Effector memory CD4-positive, alpha-beta T cell (primary cell): ENCODE measurements around the gene SPRED1.
"Not testable (repeated sequence)": the region's sequence is repeated elsewhere in the genome, so short reads cannot be mapped to it uniquely, and the experiment has no call there.

ENCODE experiments used
- DNase-seq, 3 donors: peaks; one replicate each; pipeline ENCODE4 v3.0.0-alpha.2; 2020
- H3K27ac ChIP-seq: 2 replicates; pipeline ENCODE4 v1.7.0; 2013; ENCODE audit warnings: mild to moderate bottlenecking, low read length, moderate library complexity; ENCODE audit not compliant: insufficient read depth, poor library complexity, severe bottlenecking
- H3K27me3 ChIP-seq: replicated peaks from 2 replicates; pipeline ENCODE4 v1.7.0; 2013; ENCODE audit warnings: mild to moderate bottlenecking, low read length; ENCODE audit not compliant: insufficient read depth, control insufficient read depth, poor library complexity, severe bottlenecking
- H3K36me3 ChIP-seq: 2 replicates; pipeline ENCODE4 v1.7.0; 2013; ENCODE audit warnings: mild to moderate bottlenecking, low read length, moderate library complexity; ENCODE audit not compliant: control insufficient read depth, insufficient read depth
- H3K4me1 ChIP-seq: 2 replicates; pipeline ENCODE4 v1.7.0; 2013; ENCODE audit warnings: low read length, mild to moderate bottlenecking; ENCODE audit not compliant: control insufficient read depth, insufficient read depth, poor library complexity, severe bottlenecking
- H3K4me3 ChIP-seq: 2 replicates; pipeline ENCODE4 v1.7.0; 2013; ENCODE audit warnings: low read length, low read depth, mild to moderate bottlenecking; ENCODE audit not compliant: insufficient read depth, poor library complexity, severe bottlenecking
- H3K9me3 ChIP-seq: 2 replicates; pipeline ENCODE4 v1.7.0; 2013; ENCODE audit warnings: mild to moderate bottlenecking, low read length, moderate library complexity; ENCODE audit not compliant: control insufficient read depth

The SPRED1 gene

GRCh38 chr15:38274135-38274534 lies 21.5 kb downstream of the SPRED1 start:
- Histone ChIP-seq H3K4me3 (no peak overlapping the region), H3K36me3 (no peaks in the 10 kb centered on the region), H3K9me3 (no peaks in the 10 kb centered on the region), H3K27me3 (no peaks in the 10 kb centered on the region), H3K4me1 (no peaks in the 10 kb centered on the region), H3K27ac (no peak overlapping the region)
- DNase-seq: no peak

- no peaks in the 10 kb centered on the region for H3K4me1 ChIP-seq
- no peak overlapping the region for H3K4me3 ChIP-seq
- H3K27me3 ChIP-seq: no peaks in the 10 kb centered on the region
- H3K27ac ChIP-seq: no peak overlapping the region
- no peak for DNase-seq
- no peaks in the 10 kb centered on the region for H3K36me3 ChIP-seq
- H3K9me3 ChIP-seq: no peaks in the 10 kb centered on the region
Observed at GRCh38 chr15:38275959-38276358, 23.3 kb downstream of the SPRED1 start.

GRCh38 chr15:38277281-38277680 lies 24.6 kb downstream of the SPRED1 start:
- H3K4me1 ChIP-seq, H3K27me3 ChIP-seq, H3K36me3 ChIP-seq, H3K27ac ChIP-seq, H3K4me3 ChIP-seq, DNase-seq, H3K9me3 ChIP-seq: not testable (repeated sequence)

GRCh38 chr15:38281031-38281430 lies 28.4 kb downstream of the SPRED1 start:
- no peak overlapping the region for H3K4me3 ChIP-seq
- H3K27me3 ChIP-seq: no peaks in the 10 kb centered on the region
- H3K9me3 ChIP-seq: no peaks in the 10 kb centered on the region
- no peaks in the 10 kb centered on the region for H3K4me1 ChIP-seq
- H3K27ac ChIP-seq: no peak overlapping the region
- no peak for DNase-seq
- H3K36me3 ChIP-seq: no peaks in the 10 kb centered on the region

- no peak overlapping the region for H3K4me3 ChIP-seq
- no peaks in the 10 kb centered on the region for H3K4me1 ChIP-seq
- H3K27me3 ChIP-seq: no peaks in the 10 kb centered on the region
- no peaks in the 10 kb centered on the region for H3K9me3 ChIP-seq
- no peaks in the 10 kb centered on the region for H3K36me3 ChIP-seq
- DNase-seq: no peak
- no peak overlapping the region for H3K27ac ChIP-seq
Observed at GRCh38 chr15:38283010-38283409, 30.4 kb downstream of the SPRED1 start.

GRCh38 chr15:38285456-38285855 lies 32.8 kb downstream of the SPRED1 start:
- no peaks in the 10 kb centered on the region for H3K4me1 ChIP-seq
- H3K27me3 ChIP-seq: no peaks in the 10 kb centered on the region
- H3K36me3 ChIP-seq: no peaks in the 10 kb centered on the region
- no peak overlapping the region for H3K4me3 ChIP-seq
- H3K27ac ChIP-seq: no peak overlapping the region
- no peaks in the 10 kb centered on the region for H3K9me3 ChIP-seq
- DNase-seq: no peak

- Histone ChIP-seq H3K9me3 (no peaks in the 10 kb centered on the region), H3K36me3 (no peaks in the 10 kb centered on the region), H3K27me3 (no peaks in the 10 kb centered on the region), H3K27ac (no peak overlapping the region), H3K4me1 (no peaks in the 10 kb centered on the region), H3K4me3 (no peak overlapping the region)
- no peak for DNase-seq
Observed at GRCh38 chr15:38294126-38294525, 41.5 kb downstream of the SPRED1 start.

- no peak overlapping the region for H3K4me3 ChIP-seq
- no peaks in the 10 kb centered on the region for H3K27me3 ChIP-seq
Observed at GRCh38 chr15:38297623-38298388, 45.2 kb downstream of the SPRED1 start.

GRCh38 chr15:38299216-38299615 lies 46.6 kb downstream of the SPRED1 start:
- Histone ChIP-seq H3K4me3 (no peak overlapping the region), H3K36me3 (no peaks in the 10 kb centered on the region), H3K4me1 (no peaks in the 10 kb centered on the region), H3K27ac (no peak overlapping the region), H3K27me3 (no peaks in the 10 kb centered on the region), H3K9me3 (no peaks in the 10 kb centered on the region)
- DNase-seq: no peak

More at GRCh38 chr15:38297623-38298388, 45.2 kb downstream of the SPRED1 start:
- no peak for DNase-seq
- H3K4me1 ChIP-seq: no peaks in the 10 kb centered on the region
- no peaks in the 10 kb centered on the region for H3K36me3 ChIP-seq
- H3K27ac ChIP-seq: no peak overlapping the region
- no peaks in the 10 kb centered on the region for H3K9me3 ChIP-seq

GRCh38 chr15:38300395-38300794 lies 47.8 kb downstream of the SPRED1 start:
- no peak for DNase-seq
- Histone ChIP-seq H3K9me3 (no peaks in the 10 kb centered on the region), H3K27ac (no peak overlapping the region), H3K4me3 (no peak overlapping the region), H3K36me3 (no peaks in the 10 kb centered on the region), H3K4me1 (no peaks in the 10 kb centered on the region), H3K27me3 (no peaks in the 10 kb centered on the region)
